ENCODE data around the gene GID4. TPM values are rescaled to one million over a fixed set of nuclear protein-coding genes. Genes with fewer than 3 reads are reported as not detected.

The GID4 gene
- total RNA-seq, 1 experiment from 2014 or later = 9.8 TPM

DNA sequence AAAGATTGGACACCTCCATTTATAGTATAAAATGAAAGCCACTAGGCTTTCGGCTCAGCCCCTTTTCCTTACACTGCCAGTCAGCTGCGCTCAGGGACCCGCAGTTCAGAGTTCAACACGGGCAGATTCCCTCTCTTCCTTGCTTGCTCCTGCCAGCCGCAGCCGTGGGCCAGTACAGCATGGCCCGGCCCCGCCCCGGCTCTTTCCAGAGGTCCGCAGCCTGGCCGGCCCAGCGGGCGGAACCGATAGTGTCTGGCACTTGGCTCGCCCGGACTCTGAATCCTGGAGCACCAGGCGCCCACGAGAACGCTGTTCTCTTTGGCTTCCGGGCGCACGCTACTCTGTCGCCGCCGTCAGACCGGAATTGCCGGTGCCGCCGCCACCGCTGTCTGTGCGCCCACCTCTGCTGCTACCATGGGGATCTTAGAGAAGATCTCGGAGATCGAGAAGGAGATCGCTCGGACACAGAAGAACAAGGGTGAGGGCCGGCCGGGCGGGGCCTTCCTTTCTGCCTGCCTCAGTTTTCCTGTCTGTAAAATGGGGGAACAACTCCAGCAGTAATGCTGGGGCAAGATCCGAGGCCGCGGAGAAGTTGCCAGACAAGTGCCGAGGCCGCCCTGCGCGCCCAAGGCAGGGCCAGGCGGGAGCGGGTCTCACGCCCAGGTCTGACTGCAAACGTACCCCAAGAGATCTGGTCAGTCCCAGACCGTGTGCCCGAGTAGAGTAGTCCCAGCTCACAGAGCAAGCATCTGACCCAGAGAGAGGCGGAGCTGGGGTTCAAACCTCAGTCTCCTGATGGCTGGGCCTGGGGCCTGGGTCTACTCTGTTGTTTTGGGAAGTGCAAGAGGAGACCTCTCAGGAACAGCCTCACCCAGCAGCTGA, 48.6 kb downstream of the GID4 start, which contains the start of gene DRG2:
Gene DRG2, plus strand, starts transcription at position 339 of the 882 bp plus-strand sequence. Its CDS starts 76 bp downstream, at position 415.
- H3K9me3 Mint-ChIP-seq (ENCODE audit: unreplicated experiment) = no peaks in the 10 kb centered on the region
- ChIA-PET CTCF (no interaction called here), POLR2A (interaction anchor here (0.7 to 1.3 kb wide), 8 partner anchors 12 to 496 kb away, joined by 3 to 5 read pairs (median 3); partner anchors contain the start of genes ALKBH5 and PEMT)
- TF ChIP-seq, protein P1, sequence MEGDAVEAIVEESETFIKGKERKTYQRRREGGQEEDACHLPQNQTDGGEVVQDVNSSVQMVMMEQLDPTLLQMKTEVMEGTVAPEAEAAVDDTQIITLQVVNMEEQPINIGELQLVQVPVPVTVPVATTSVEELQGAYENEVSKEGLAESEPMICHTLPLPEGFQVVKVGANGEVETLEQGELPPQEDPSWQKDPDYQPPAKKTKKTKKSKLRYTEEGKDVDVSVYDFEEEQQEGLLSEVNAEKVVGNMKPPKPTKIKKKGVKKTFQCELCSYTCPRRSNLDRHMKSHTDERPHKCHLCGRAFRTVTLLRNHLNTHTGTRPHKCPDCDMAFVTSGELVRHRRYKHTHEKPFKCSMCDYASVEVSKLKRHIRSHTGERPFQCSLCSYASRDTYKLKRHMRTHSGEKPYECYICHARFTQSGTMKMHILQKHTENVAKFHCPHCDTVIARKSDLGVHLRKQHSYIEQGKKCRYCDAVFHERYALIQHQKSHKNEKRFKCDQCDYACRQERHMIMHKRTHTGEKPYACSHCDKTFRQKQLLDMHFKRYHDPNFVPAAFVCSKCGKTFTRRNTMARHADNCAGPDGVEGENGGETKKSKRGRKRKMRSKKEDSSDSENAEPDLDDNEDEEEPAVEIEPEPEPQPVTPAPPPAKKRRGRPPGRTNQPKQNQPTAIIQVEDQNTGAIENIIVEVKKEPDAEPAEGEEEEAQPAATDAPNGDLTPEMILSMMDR (IDR thresholded peaks at IDR 0.05; ENCODE audit: unreplicated experiment) = no peak
- intact Hi-C loops (cut with micrococcal nuclease) = no loop called here
- peaks cover 15% of the 10 kb centered on the region for H3K4me1 Mint-ChIP-seq (ENCODE audit: insufficient read depth, unreplicated experiment)
- TSS peak; percentile 86 for BruUV-seq (replicated peaks)
- H3K27ac Mint-ChIP-seq (ENCODE audit: low read depth, unreplicated experiment) = peak within 1 kb of the TSS; percentile 98
- no peaks in the 10 kb centered on the region for H3K27me3 Mint-ChIP-seq (ENCODE audit: insufficient read depth, unreplicated experiment)
- peaks cover 14% of the 10 kb centered on the region for H3K36me3 Mint-ChIP-seq (ENCODE audit: insufficient read depth, unreplicated experiment)
- peak; percentile 89 for DNase-seq (ENCODE audit: unreplicated experiment)
- H3K4me3 Mint-ChIP-seq (ENCODE audit: unreplicated experiment) = peak within 1 kb of the TSS; percentile 99

DNA sequence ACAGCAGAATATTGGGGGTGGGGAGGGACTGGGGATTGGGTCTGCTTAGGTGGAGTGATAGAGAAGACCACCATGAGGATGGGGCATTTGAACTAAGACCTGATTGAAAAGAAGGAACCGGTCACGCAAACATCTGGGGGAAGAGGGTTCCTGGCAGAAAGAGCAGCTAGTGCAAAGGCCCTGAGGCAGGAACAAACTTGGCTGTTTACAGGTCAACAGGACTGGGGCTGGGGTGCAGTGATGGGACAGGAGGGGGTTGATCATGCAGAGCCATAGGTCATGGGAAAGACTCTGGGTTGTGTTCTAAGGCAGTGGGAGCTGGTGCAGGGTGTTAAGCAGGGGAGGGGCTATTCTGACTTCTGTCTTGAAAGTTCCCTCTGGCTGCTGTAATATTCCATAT, 50.4 kb downstream of the GID4 start:
- BruUV-seq (replicated peaks) = no TSS peak
- intact Hi-C loops (cut with micrococcal nuclease) = no loop called here
- H3K4me3 Mint-ChIP-seq (ENCODE audit: unreplicated experiment) = peak overlapping the region; percentile 99
- CTCF ChIA-PET = no interaction called here
- H3K4me1 Mint-ChIP-seq (ENCODE audit: insufficient read depth, unreplicated experiment) = peaks cover 22% of the 10 kb centered on the region
- no peak overlapping the region for H3K27ac Mint-ChIP-seq (ENCODE audit: low read depth, unreplicated experiment)
- POLR2A ChIA-PET = interaction anchor here (0.6 kb wide), 2 partner anchors 19 to 97 kb away, joined by 3 read pairs; partner anchors contain the start of gene MYO15A
- no peaks in the 10 kb centered on the region for H3K9me3 Mint-ChIP-seq (ENCODE audit: unreplicated experiment)
- DNase-seq (ENCODE audit: unreplicated experiment) = no peak
- H3K36me3 Mint-ChIP-seq (ENCODE audit: insufficient read depth, unreplicated experiment) = peaks cover 28% of the 10 kb centered on the region
- TF ChIP-seq, protein P1 (IDR thresholded peaks at IDR 0.05; ENCODE audit: unreplicated experiment) = no peak
- no peaks in the 10 kb centered on the region for H3K27me3 Mint-ChIP-seq (ENCODE audit: insufficient read depth, unreplicated experiment)

DNA sequence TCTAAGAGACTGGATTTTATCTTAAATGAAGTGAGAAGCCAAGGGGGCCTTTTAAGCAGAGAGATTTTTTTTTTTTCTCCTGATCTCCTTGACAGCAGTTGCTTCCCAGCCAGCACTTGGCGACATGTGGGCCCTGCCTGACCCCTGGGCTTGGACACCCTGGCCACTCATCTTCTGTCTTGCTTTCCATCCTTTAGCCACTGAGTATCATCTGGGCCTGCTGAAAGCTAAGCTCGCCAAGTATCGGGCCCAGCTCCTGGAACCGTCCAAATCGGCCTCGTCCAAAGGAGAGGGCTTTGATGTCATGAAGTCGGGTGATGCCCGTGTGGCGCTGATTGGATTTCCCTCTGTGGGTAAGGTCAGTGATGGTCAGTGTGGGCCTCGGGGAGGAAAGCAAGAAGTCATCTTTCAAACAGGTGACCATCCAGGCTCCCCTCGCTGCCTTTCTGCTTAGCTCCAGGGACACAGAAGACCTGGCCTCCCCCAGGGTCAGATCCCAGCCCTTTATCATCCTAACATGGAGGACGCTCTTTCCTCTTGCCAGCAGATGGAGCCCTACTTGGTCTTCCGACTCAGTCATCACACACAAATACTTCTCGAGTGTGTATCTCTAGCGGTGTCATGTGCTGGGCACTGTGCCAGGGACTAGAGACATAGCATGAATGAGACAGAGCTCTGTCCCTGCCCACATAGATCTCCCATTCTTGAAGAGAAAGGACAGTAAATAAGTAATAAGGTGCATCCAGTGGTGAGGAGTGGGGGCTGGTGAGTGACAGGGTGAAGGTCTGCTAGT, 54.6 kb downstream of the GID4 start:
- intact Hi-C loops (cut with micrococcal nuclease) = no loop called here
- no peak overlapping the region for H3K4me3 Mint-ChIP-seq (ENCODE audit: unreplicated experiment)
- CTCF ChIA-PET = interaction anchor here (0.5 to 1.0 kb wide), 4 partner anchors 10 to 124 kb away, joined by 3 to 4 read pairs (median 4); no protein-coding TSS in a partner anchor
- TF ChIP-seq, protein P1 (IDR thresholded peaks at IDR 0.05; ENCODE audit: unreplicated experiment) = peak; percentile 24
- DNase-seq (ENCODE audit: unreplicated experiment) = peak; percentile 62
- no peak overlapping the region for H3K27ac Mint-ChIP-seq (ENCODE audit: low read depth, unreplicated experiment)
- no peaks in the 10 kb centered on the region for H3K9me3 Mint-ChIP-seq (ENCODE audit: unreplicated experiment)
- H3K4me1 Mint-ChIP-seq (ENCODE audit: insufficient read depth, unreplicated experiment) = peaks cover 9% of the 10 kb centered on the region
- H3K27me3 Mint-ChIP-seq (ENCODE audit: insufficient read depth, unreplicated experiment) = no peaks in the 10 kb centered on the region
- POLR2A ChIA-PET = no interaction called here
- H3K36me3 Mint-ChIP-seq (ENCODE audit: insufficient read depth, unreplicated experiment) = peaks cover 49% of the 10 kb centered on the region
- BruUV-seq (replicated peaks) = no TSS peak

DNA sequence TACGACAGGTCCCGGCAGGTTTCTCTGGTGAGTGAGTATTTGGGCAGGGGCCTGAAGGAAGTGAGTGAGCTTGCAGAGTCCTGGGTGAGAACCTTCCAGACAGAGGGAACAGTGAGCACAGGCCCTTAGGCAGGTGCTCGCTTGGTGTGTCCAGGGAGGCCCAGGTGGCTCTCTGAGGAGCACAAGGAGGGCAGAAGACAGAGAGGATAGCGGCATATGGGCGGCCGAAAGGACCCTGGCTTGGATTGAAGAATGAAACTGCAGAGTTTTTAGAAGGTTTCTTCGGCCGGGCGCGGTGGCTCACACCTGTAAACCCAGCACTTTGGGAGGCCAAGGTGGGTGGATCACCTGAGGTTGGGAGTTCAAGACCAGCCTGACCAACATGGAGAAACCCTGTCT, 55.2 kb downstream of the GID4 start:
- no TSS peak for BruUV-seq (replicated peaks)
- H3K4me3 Mint-ChIP-seq (ENCODE audit: unreplicated experiment) = no peak overlapping the region
- POLR2A ChIA-PET = no interaction called here
- H3K36me3 Mint-ChIP-seq (ENCODE audit: insufficient read depth, unreplicated experiment) = peaks cover 53% of the 10 kb centered on the region
- no peaks in the 10 kb centered on the region for H3K27me3 Mint-ChIP-seq (ENCODE audit: insufficient read depth, unreplicated experiment)
- H3K4me1 Mint-ChIP-seq (ENCODE audit: insufficient read depth, unreplicated experiment) = peaks cover 7% of the 10 kb centered on the region
- no peak for DNase-seq (ENCODE audit: unreplicated experiment)
- H3K9me3 Mint-ChIP-seq (ENCODE audit: unreplicated experiment) = no peaks in the 10 kb centered on the region
- TF ChIP-seq, protein P1 (IDR thresholded peaks at IDR 0.05; ENCODE audit: unreplicated experiment) = no peak
- intact Hi-C loops (cut with micrococcal nuclease) = no loop called here
- H3K27ac Mint-ChIP-seq (ENCODE audit: low read depth, unreplicated experiment) = no peak overlapping the region
- CTCF ChIA-PET = interaction anchor here (0.5 kb wide), 1 partner anchor 26 kb away, joined by 4 read pairs; no protein-coding TSS in a partner anchor

All from MCF 10A (cell line).